Transverse colon (tissue), 4 donors: ENCODE results near the gene APLNR. TPM values are rescaled to one million over a fixed set of nuclear protein-coding genes. Genes with fewer than 3 reads are reported as not detected.
A peak's percentile ranks its signal among the peaks of the same experiment; 100 is the strongest.

Source experiments
- DNase-seq: peaks from one replicate; pipeline ENCODE4 v3.0.0-alpha.2; 2019
- H3K27ac ChIP-seq, 4 donors: fragments of 200-600 bp; sonication (generic); 2 replicates each; pipeline ENCODE4 v1.5.1; 2016 to 2018; ENCODE audit warnings: inconsistent platforms in 4 of 4
- H3K27me3 ChIP-seq: fragments of 200-600 bp; sonication (generic); 2 replicates; pipeline ENCODE4 v1.5.1; 2017; ENCODE audit warnings: inconsistent platforms
- H3K36me3 ChIP-seq, 4 donors: fragments of 200-600 bp; sonication (generic); 2 replicates each; pipeline ENCODE4 v1.5.1; 2017 to 2019; ENCODE audit warnings: inconsistent platforms in 4 of 4
- H3K4me1 ChIP-seq, 4 donors: fragments of 200-600 bp; sonication (generic); 2 replicates each; pipeline ENCODE4 v1.5.1; 2017 to 2020; ENCODE audit warnings: inconsistent platforms in 4 of 4
- H3K4me3 ChIP-seq, 4 donors: fragments of 200-600 bp; sonication (generic); 1 replicate in 1 of 4; 2 replicates in 3 of 4; pipeline versions ENCODE4 v1.5.1 to v1.6.1; 2017 to 2019; ENCODE audit warnings: inconsistent platforms in 4 of 4
- H3K9me3 ChIP-seq, 2 donors: fragments of 200-600 bp; sonication (generic); 2 replicates each; pipeline ENCODE4 v1.5.1; 2017 to 2019; ENCODE audit warnings: inconsistent platforms in 2 of 2
- EP300 ChIP-seq: sonication (generic); formaldehyde crosslinking; IDR thresholded peaks from one replicate; pipeline ENCODE4 v1.6.1; 2017; ENCODE audit warnings: antibody characterized with exemption, low read depth
- POLR2A ChIP-seq: fragments of 450-650 bp; IDR thresholded peaks from one replicate; pipeline ENCODE4 v1.6.1; 2016; ENCODE audit warnings: antibody characterized with exemption, mild to moderate bottlenecking, moderate library complexity
- POLR2AphosphoS5 ChIP-seq, 3 donors: sonication (generic); formaldehyde crosslinking; IDR thresholded peaks; one replicate each; pipeline ENCODE4 v1.6.1; 2016; ENCODE audit warnings: antibody characterized with exemption in 3 of 3
- WGBS, 2 donors: methylation state at CpG; one replicate each; pipeline ENCODE4 v1.1.5; 2018; ENCODE audit warnings: low coverage in 1 of 2; 5-methylcytosine and 5-hydroxymethylcytosine counted together
- in situ Hi-C, 4 donors: fragments of 200-750 bp; cut with MboI; loops; one replicate each; pipeline versions ENCODE4 v1.15.0 to v1.15.1; 2017; ENCODE audit warnings: low sequenced_read_pairs in 3 of 4, low pct_ligation_motif_present in 1 of 4, low pct_unique_long_range_greater_than_20kb in 1 of 4
- intact Hi-C: fragments of 100-400 bp; cut with DNase I; formaldehyde crosslinking; loops from one replicate; pipeline ENCODE4 v1.15.1; 2023; ENCODE audit warnings: low total_unique reads
- total RNA-seq, 4 donors: library from RNA; depleted of rRNA; stranded (reverse); fragments of >200 nt; gene quantifications; one replicate each; pipeline ENCODE4 v1.1.0, GENCODE V29; 2016
- TF ChIP-seq, protein P1 (sequence below), 5 experiments: fragments of 200-600 bp in 3 of 5; fragments of 450-650 bp in 2 of 5; sonication (generic) in 3 of 5; IDR thresholded peaks; 1 replicate in 2 of 5; 2 replicates in 3 of 5; pipeline ENCODE4 v1.5.1; 2016 to 2017; ENCODE audit warnings: antibody characterized with exemption in 5 of 5, inconsistent platforms in 3 of 5, mild to moderate bottlenecking in 2 of 5, moderate library complexity in 1 of 5

The APLNR gene
- total RNA-seq, 4 donors from 2014 or later = 0.68 to 2.6 (median 2.1) TPM; not detected in 1

- in situ Hi-C loops = no loop called here
Observed at GRCh38 chr11:57213342-57214097, 23.5 kb downstream of the APLNR start.

DNA sequence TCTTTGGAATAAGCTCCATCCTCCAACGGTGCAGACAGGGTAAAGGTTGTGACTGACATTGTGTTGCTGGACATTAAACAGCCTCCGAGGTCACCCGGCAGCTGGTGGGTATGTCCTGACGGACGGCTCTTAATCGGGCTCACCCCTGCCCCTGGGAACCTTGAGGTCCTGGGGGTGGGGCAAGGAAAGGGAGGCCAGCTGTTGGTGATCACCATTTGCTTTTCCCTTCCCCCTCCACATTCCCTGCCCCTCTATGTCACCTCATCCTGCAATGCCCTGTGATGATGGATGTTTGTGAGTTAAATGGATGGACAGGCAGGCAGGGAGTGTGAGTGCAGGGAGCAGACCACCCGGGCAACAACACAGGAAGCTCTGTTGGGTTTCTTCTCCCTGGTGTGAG lies 26.3 kb downstream of the APLNR start:
- Histone ChIP-seq H3K9me3 (no peaks in the 10 kb centered on the region), H3K4me1 (peaks cover 0 to 6% (median 3%) of the 10 kb centered on the region in 4 donors), H3K36me3 (no peaks in the 10 kb centered on the region), H3K27ac (no peak overlapping the region), H3K4me3 (no peak overlapping the region), H3K27me3 (no peaks in the 10 kb centered on the region)
- intact Hi-C loops = no loop called here
- in situ Hi-C loops = no loop called here
- no peak for TF ChIP-seq EP300
- TF ChIP-seq, protein P1, sequence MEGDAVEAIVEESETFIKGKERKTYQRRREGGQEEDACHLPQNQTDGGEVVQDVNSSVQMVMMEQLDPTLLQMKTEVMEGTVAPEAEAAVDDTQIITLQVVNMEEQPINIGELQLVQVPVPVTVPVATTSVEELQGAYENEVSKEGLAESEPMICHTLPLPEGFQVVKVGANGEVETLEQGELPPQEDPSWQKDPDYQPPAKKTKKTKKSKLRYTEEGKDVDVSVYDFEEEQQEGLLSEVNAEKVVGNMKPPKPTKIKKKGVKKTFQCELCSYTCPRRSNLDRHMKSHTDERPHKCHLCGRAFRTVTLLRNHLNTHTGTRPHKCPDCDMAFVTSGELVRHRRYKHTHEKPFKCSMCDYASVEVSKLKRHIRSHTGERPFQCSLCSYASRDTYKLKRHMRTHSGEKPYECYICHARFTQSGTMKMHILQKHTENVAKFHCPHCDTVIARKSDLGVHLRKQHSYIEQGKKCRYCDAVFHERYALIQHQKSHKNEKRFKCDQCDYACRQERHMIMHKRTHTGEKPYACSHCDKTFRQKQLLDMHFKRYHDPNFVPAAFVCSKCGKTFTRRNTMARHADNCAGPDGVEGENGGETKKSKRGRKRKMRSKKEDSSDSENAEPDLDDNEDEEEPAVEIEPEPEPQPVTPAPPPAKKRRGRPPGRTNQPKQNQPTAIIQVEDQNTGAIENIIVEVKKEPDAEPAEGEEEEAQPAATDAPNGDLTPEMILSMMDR (IDR thresholded peaks at IDR 0.05) = no peak
- no peak for TF ChIP-seq POLR2AphosphoS5 (IDR thresholded peaks at IDR 0.05)
- no peak for TF ChIP-seq POLR2A
- no peak for DNase-seq
- 67% methylated on average over 7 of the region's 7 CpGs; no CpG with 5 or more reads in 1 of the 2 donors for WGBS, 2 donors

More at GRCh38 chr11:57213342-57214097, 23.5 kb downstream of the APLNR start:
- H3K4me1 ChIP-seq = peaks cover 0 to 6% (median 3%) of the 10 kb centered on the region in 4 donors
- 44 to 61% methylated on average over 5 to 9 of the region's 9 CpGs for WGBS, 2 donors
- intact Hi-C loops = no loop called here
- H3K4me3 ChIP-seq = no peak overlapping the region
- DNase-seq = no peak
- H3K9me3 ChIP-seq = no peaks in the 10 kb centered on the region
- H3K27ac ChIP-seq = peak overlapping the region; percentile 30 to 41 (median 36)
- no peaks in the 10 kb centered on the region for H3K36me3 ChIP-seq
- no peak for TF ChIP-seq EP300
- TF ChIP-seq POLR2AphosphoS5 (IDR thresholded peaks at IDR 0.05) = no peak
- no peak for TF ChIP-seq POLR2A
- TF ChIP-seq, protein P1 (IDR thresholded peaks at IDR 0.05) = no peak
- no peaks in the 10 kb centered on the region for H3K27me3 ChIP-seq

- intact Hi-C loops = no loop called here
- no peak for DNase-seq
- no peaks in the 10 kb centered on the region for H3K9me3 ChIP-seq
- TF ChIP-seq POLR2AphosphoS5 (IDR thresholded peaks at IDR 0.05) = no peak
- no peak for TF ChIP-seq EP300
- TF ChIP-seq, protein P1 (IDR thresholded peaks at IDR 0.05) = no peak
- TF ChIP-seq POLR2A = no peak
- 57% methylated on average over 6 of the region's 6 CpGs; no CpG with 5 or more reads in 1 of the 2 donors for WGBS, 2 donors
- H3K4me1 ChIP-seq = no peaks in the 10 kb centered on the region
- H3K36me3 ChIP-seq = no peaks in the 10 kb centered on the region
- no peak overlapping the region for H3K4me3 ChIP-seq
- in situ Hi-C loops = no loop called here
- H3K27ac ChIP-seq = no peak overlapping the region
- no peaks in the 10 kb centered on the region for H3K27me3 ChIP-seq
Observed at GRCh38 chr11:57207168-57207567, 29.9 kb downstream of the APLNR start.

GRCh38 chr11:57205041-57205641 lies 31.9 kb downstream of the APLNR start:
- Histone ChIP-seq H3K9me3 (no peaks in the 10 kb centered on the region), H3K27me3 (no peaks in the 10 kb centered on the region), H3K36me3 (no peaks in the 10 kb centered on the region), H3K27ac (no peak overlapping the region), H3K4me3 (no peak overlapping the region), H3K4me1 (no peaks in the 10 kb centered on the region)
- WGBS, 2 donors = 81% methylated on average over 3 of the region's 3 CpGs; no CpG with 5 or more reads in 1 of the 2 donors
- TF ChIP-seq POLR2AphosphoS5 (IDR thresholded peaks at IDR 0.05) = no peak
- no peak for TF ChIP-seq POLR2A
- no peak for TF ChIP-seq EP300
- TF ChIP-seq, protein P1 (IDR thresholded peaks at IDR 0.05) = no peak
- in situ Hi-C loops (no loop called here), intact Hi-C loops (no loop called here)
- no peak for DNase-seq
